22Rv1 (cell line): ENCODE results near the gene SNF8.

Experiments
- CTCF ChIP-seq: fragments of 450-650 bp; IDR thresholded peaks from 2 replicates; pipeline ENCODE4 v1.5.1; 2017; ENCODE audit warnings: mild to moderate bottlenecking
- ZFX ChIP-seq: fragments of 450-650 bp; IDR thresholded peaks from 2 replicates; pipeline ENCODE4 v1.6.1; 2017; ENCODE audit warnings: antibody characterized with exemption, borderline replicate concordance

DNA sequence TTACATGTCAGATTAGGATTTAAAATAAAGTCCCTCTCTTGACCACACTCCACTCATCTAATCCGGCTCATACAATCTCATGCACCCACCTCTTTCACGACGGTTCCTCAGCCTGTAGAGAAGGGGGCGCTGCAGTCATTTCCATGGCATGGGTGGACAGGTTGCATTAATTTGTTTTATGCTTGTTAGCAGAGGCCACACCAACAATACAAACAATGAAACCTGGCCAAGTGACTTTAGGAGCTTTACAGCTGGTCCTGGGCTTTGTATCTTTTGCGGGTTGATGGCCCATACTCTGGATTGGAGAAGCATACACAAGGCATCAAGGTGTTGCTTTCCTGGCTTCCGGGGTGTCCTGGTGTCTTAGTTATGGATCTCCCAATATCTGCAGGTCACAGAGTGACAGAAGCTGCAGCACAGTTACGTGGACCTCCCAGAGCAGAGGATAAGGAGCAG is 9.7 kb upstream of the SNF8 start:
- peak; percentile 83 for TF ChIP-seq CTCF
- no peak for TF ChIP-seq ZFX
